HPDE6-E6E7 (cell line): Measurements from ENCODE around the gene EHF.
"Not testable (repeated sequence)": the region's sequence is repeated elsewhere in the genome, so short reads cannot be mapped to it uniquely, and the experiment has no call there.

Source experiments
- DNase-seq: peaks from one replicate; pipeline ENCODE4 v3.0.0; 2011; ENCODE audit warnings: missing footprints; ENCODE audit errors: extremely low spot score

EHF gene

DNA sequence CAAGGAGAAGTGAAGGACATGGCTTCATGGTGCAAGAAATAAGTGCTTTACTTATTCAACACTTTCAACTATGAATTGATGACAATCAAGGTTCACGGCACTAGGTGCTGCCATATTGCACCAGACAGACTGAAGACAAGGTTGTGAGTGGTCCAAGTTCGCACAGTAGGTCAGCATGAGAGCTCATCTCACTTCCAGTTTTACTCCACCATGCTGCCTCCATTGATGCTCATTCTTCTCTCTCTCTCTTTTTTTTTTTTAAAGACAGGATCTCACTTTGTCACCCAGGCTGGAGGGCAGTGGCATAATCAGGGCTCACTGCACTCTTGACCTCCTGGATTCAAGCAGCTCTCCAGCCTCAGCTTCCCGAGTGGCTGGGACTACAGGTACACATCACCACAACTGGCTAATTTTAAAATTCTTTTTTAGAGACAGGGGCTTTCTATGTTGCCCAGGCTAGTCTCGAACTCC is 47.7 kb downstream of the EHF start:
- DNase-seq, result no peak

DNA sequence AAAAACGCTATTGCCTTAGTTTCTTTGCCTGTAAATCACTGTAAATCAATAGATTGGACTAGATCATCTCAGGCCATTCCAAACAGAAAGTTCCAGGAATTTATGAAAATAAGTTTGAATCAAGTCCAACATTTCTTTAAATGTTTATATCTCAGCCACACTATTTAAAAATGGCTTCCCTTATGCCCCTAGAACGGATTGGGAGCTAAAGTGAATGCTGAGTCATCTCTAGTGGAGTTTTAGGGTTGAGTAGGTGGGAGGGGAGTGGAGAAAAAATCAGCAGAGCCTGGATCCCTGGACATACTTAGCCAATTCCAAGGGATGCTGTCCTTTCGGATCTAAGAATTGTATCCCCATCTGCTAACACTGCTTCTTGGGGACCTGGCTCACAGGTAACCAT is 48.6 kb downstream of the EHF start:
- DNase-seq, result no peak

DNA sequence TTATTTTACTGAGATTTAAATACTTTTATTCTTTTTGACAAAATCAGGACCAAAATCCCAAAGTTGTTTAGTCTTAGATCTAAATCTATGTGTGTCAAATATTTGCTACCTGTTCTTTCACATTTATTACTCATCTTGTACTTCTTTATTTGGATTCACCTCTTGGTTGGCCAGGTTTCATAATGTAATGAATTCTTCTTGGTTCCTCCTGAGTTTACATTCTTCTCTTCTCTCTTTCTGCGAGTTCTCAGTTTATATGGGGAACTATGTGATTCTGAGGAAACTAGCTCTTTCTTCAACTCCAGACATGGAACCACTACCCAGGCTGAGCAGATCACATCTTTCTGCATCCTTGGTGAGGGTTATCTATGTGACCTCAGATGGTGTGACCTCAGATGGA is 50.2 kb downstream of the EHF start:
- no peak for DNase-seq

DNA sequence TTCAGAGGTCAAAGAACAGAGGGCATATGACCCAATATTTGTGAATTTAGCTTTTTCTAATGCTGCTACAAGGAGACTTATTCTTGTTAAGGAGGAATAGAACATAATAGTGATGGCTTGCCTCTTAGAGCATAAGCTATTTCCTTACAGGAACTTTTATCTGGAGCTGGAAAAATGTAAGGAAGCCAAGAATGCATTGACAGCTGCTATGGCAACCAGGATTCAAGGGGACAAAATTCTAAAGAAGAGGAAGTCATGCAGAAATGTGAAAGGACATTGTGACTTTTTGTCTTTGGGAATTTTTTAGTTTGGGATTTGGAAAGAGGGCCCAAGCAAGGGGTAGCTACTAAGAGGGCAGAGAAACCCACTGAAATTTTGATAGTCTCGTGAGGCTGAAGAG is 51.1 kb downstream of the EHF start:
- no peak for DNase-seq

DNA sequence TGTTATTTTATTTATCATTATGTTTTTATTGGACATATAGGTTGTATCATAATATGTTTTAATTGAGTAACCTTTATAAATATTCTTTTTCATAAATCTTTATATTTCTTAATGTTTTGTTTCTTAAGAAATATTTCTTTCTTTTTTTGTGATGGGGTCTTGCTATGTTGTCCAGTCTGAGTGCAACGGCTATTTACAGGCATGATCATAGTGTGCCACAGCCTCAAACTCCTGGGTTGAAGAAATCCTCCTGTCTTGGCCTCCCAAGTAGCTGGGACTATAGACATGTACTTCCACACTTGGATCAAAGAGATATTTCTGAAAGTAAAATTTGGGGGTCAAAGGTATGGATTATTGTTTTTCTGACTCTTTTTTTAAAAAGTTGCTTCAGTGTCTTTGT is 53.1 kb downstream of the EHF start:
- DNase-seq, result no peak

DNA sequence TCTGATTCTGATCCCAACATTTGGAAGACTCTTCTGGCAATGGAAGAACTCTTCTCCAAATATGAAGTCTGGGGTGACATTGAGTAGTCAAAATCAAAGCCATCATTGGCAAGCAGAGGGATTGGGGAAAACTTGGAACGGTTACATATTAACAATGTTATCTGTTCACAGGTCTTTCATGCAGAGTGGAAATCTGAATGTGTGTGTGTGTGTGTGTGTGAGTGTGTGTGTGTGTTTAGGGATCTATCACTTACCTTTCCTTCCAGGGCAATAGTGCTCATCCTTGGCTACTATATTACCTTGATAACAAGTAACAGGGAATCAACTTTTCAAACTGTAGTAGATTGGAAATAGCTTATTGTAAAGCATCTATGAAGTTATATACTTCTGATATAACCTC is 55.3 kb downstream of the EHF start:
- no peak for DNase-seq

DNA sequence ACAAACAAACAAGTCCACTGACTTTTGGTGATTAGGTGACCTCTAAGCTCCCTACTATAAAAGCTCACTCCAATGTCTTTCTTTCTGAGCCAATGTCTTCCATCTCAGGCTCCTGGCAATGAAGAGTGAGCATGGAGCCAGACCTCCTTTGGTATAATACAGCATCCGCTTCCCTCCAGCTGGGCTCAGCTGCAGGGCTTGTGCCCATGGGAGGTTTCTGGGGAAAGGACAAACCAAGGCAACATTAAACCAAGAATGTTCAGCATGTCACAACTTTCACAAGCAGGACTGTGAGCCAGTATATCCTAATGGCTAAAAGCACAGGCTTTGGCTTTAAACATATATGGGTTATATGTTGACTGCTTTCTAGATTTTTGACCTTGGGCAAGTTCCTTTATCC is 58.8 kb downstream of the EHF start:
- DNase-seq, result no peak

DNA sequence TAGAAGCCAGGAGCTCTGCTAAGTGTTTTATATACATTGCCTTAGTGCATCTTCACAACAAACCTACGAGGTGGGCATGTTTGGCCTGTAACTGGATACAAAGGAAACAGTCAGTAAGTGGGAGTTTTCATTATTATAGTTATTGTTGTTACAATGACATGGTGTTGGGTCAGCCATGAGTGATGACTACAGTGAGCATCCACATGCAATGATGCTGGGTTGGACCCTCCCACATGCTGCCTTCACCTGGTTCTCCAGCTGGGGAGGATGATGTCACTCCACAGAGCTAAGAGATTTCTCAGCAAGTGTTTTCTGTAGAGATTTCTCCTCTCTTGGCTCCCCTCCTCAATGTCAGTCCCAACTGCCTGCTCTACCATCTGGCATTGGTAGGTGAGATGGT is 59.3 kb downstream of the EHF start:
- no peak for DNase-seq

DNA sequence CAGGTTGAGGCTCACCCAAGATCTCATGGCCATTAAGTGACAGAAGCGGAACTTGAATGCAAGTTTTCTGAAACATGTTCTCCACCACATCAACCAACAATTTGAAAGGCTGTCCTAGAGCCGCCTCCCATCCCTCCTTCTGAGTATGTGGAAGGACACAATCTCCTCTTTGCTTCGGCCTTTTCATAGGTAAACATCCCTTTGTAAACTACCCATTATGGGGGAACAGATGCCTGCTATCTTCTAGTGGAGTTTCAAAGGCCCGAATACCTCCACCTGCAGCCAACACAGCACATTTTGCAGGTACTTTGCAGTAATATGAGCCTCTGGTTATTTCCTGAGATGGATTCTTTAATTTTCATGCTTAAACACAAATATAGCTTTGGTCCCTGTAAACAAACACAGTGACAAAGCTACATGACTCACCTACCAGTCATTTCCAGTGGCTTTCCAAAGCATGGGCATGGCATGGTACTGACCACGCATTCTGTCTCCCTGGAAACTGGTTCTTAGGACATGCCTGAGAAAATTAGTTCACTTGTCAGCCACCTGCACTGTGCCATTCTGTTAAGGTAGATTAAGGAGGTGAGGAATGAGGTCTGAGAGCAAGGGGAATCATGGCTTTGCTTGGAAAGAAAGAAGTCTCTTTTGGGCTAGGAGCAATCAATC is 60.2 kb downstream of the EHF start:
- peak; percentile 61 for DNase-seq

DNA sequence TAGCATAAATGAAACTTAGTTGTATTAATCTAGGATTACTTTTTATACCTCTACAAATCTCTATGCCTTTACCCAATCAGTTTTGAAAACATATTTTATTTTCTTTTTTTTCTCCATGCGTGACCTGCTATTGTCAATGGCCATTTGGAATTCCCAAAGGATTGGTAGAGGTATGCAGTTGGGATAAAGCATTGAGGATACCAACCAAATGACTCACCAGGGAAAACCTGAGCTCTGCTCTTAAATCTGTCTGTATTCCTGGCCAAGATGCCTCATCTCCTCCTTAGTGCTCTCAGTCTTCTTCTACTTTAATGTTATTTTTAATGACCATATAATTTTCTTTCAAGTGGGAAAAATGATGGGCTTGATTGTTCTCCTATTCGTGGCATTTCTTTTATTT is 61.9 kb downstream of the EHF start:
- DNase-seq, result no peak

DNA sequence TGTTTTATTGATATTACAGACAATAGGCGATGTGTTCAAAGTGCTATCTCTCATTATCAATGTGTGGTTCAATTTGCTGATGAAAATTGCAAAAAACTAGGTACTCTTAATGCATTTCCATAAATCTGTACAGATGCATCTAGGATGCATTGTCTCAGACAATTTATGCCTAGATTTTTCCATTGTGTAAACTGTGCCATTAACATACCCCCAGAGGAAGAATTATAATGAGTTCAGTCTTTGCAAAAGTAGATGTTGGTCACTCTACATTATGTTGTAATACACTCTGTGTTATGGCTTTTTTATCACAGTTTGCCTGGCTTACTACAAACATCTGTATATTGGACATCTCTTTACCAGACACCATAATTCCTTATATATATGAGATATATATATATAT is 62.5 kb downstream of the EHF start:
- DNase-seq, result no peak

DNA sequence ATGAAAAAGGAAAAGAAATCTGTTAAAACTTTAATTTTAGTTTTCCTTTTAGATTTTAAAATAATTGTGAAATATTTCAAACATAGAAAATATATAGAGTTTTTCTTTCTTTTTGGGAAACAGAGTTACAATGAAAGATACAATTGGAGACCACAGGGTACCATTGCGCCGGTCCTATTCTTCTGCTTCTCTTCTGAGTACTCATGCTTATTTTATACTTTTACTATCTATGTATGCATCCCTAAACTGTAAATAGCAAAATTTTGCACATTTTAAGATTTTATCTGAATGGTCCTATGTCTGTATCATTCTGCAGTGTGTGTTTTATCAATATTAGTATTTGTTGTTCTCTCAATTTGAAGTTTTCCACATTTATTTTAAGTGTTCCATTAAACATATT is 65.0 kb downstream of the EHF start:
- DNase-seq, result no peak

DNA sequence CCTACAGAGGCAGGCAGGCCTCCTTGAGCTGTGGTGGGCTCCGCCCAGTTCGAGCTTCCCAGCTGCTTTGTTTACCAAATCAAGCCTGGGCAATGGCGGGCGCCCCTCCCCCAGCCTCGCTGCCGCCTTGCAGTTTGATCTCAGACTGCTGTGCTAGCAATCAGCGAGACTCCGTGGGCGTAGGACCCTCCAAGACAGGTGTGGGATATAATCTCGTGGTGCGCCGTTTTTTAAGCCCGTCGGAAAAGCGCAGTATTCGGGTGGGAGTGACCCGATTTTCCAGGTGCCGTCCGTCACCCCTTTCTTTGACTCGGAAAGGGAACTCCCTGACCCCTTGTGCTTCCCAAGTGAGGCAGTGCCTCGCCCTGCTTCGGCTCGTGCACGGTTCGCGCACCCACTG is 71.4 kb downstream of the EHF start:
- not testable (repeated sequence) for DNase-seq

DNA sequence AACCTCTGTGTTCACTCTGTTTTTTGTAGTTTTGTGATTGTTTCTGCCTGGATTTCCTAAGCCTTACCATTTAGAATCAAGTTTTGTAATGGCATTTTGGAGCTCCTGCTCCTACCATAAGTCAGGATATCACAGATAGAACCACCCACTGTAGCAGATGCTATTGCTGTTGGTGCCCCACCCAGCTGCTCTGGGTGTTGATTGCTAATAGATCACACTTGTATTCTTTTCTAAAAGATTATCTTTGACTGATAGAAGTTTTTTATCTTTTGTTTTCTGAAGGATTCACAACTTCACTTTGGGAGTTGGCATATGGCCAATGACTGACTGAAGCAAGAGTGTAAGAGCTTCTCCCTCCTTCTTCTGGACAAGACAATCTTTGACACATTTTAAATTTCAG is 76.0 kb downstream of the EHF start:
- DNase-seq, result no peak

DNA sequence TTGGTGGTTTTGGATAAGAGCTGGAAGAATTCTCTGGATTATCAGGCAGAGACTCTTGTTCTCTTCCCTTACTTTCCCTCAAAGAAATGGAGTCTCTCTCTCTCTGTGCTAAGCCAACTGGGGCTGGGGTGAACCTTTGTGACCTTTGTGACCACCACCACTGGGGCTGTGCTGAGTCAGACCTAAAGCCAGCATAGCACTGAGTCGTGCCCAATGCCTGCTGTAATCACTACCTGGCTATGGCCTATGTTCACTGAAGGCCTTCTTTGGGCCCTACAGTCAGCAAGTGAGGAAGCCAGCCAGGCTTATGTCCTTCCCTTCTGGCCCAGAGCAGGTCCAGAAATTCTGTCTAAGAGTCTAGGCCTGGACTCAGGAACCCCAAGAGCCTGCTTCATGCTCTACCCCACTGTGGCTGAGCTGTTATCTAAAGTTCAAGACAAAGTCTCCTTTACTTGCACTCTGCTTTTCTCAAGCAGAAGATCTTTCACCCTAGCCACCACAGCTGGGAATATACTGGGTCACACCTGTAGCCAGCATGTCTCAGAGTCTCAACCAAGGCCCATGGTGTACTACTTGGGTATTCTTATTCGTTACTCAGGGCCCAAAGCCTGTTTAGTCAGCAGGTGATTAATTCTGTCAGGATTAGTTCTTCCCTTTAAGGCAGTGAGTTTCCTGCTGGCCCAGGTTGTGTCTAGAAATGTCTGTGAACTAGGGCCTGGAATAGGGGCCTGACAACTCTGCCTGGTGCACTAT is 86.0 kb downstream of the EHF start:
- no peak for DNase-seq

DNA sequence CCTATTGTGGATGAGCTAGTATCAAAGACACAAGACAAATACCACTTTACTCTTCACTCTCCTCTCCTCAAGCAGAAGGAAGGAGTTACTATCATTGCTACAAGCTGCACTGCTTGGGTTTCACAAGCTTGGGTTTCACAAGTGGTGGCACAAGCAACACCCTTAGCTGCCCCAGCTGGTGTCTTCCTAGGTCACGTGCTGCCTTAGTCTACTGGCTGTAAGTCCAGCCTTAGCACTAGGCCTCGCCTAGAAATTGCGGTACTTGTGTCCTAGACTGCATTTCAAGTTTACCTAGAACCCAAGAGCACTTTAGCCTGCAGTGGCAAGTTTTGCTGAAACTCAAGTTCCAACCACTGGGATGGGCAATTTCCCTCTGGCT is 86.6 kb downstream of the EHF start:
- DNase-seq, result no peak
